IMR-90 (cell line): ENCODE data around the gene OSCP1. TPM values are rescaled to one million over a fixed set of nuclear protein-coding genes. Genes with fewer than 3 reads are reported as not detected.

Source experiments
- ATAC-seq: fragments of 200-7000 bp; cut with Tn5 transposase; 2 replicates; pipeline ENCODE4 v1.9.1; 2020; ENCODE audit warnings: low read depth, mild to moderate bottlenecking, moderate library complexity
- BruUV-seq: library from RNA; stranded (reverse); fragments of 400-500 nt; replicated peaks from 2 replicates; lab custom pipeline; 2021; lab: Mats Ljungman, UMichigan
- CTCF ChIA-PET: fragments of 300-600 bp; formaldehyde crosslinking; extraction: SDS; loops from one replicate; lab custom pipeline; 2021; ENCODE audit warnings: antibody characterized with exemption; lab: Yijun Ruan, JAX
- POLR2A ChIA-PET: fragments of 300-600 bp; sonication (Branson Sonifier 250); formaldehyde crosslinking; loops from one replicate; lab custom pipeline; 2022; ENCODE audit warnings: antibody characterized with exemption; ENCODE audit not compliant: unreplicated experiment; lab: Charles Lee
- DNase-seq: peaks from one replicate; pipeline ENCODE4 v3.0.0; 2013
- H2AFZ ChIP-seq: replicated peaks from 2 replicates; pipeline ENCODE3; 2013; ENCODE audit warnings: low read length, mild to moderate bottlenecking; ENCODE audit not compliant: poor library complexity
- H2AK5ac ChIP-seq: 2 replicates; pipeline ENCODE4 v1.6.1; 2013; ENCODE audit warnings: low read depth, low read length, inconsistent platforms
- H2AK9ac ChIP-seq: replicated peaks from 2 replicates; pipeline ENCODE3; 2013; ENCODE audit warnings: mild to moderate bottlenecking, low read depth, low read length, moderate library complexity; ENCODE audit not compliant: poor library complexity
- H2BK120ac ChIP-seq: 2 replicates; pipeline ENCODE4 v1.6.1; 2013; ENCODE audit warnings: low read depth, low read length, inconsistent platforms
- H2BK15ac ChIP-seq: 3 replicates; pipeline ENCODE4 v1.6.1; 2013; ENCODE audit warnings: low read depth, low read length, inconsistent platforms
- H2BK20ac ChIP-seq: 2 replicates; pipeline ENCODE4 v1.6.1; 2013; ENCODE audit warnings: low read depth, mild to moderate bottlenecking, inconsistent platforms, low read length, moderate library complexity
- H2BK5ac ChIP-seq: 2 replicates; pipeline ENCODE4 v1.6.1; 2013; ENCODE audit warnings: mild to moderate bottlenecking, low read depth, low read length, inconsistent platforms; ENCODE audit not compliant: poor library complexity, severe bottlenecking
- H3K14ac ChIP-seq: replicated peaks from 2 replicates; pipeline ENCODE4 v1.6.1; 2013; ENCODE audit warnings: low read depth, low read length, inconsistent platforms
- H3K18ac ChIP-seq: 2 replicates; pipeline ENCODE4 v1.6.1; 2013; ENCODE audit warnings: low read depth, low read length, control low read depth
- H3K23ac ChIP-seq: 2 replicates; pipeline ENCODE4 v1.6.1; 2013; ENCODE audit warnings: low read depth, low read length, inconsistent platforms
- H3K27ac ChIP-seq: 2 replicates; pipeline ENCODE4 v1.5.1; 2013; ENCODE audit warnings: mild to moderate bottlenecking, control low read depth, low read length; ENCODE audit not compliant: insufficient read depth
- H3K27me3 ChIP-seq: 2 replicates; pipeline ENCODE4 v1.6.1; 2013; ENCODE audit warnings: low read length; ENCODE audit not compliant: control insufficient read depth, insufficient read depth
- H3K36me3 ChIP-seq: 2 replicates; pipeline ENCODE4 v1.6.1; 2013; ENCODE audit warnings: low read length, mixed read lengths; ENCODE audit not compliant: control insufficient read depth, insufficient read depth
- H3K4ac ChIP-seq: 2 replicates; pipeline ENCODE4 v1.6.1; 2013; ENCODE audit warnings: low read depth, low read length, inconsistent platforms
- H3K4me1 ChIP-seq: 2 replicates; pipeline ENCODE4 v1.6.1; 2013; ENCODE audit warnings: low read length, mixed read lengths; ENCODE audit not compliant: control insufficient read depth, insufficient read depth
- H3K4me2 ChIP-seq: 2 replicates; pipeline ENCODE4 v1.6.1; 2013; ENCODE audit warnings: low read depth, mild to moderate bottlenecking, control low read depth, low read length, moderate library complexity
- H3K4me3 ChIP-seq: 2 replicates; pipeline ENCODE4 v1.5.1; 2013; ENCODE audit warnings: low read depth, mild to moderate bottlenecking, control low read depth, low read length, moderate library complexity; ENCODE audit not compliant: insufficient read depth
- H3K56ac ChIP-seq: 2 replicates; pipeline ENCODE4 v1.6.1; 2013; ENCODE audit warnings: low read length, inconsistent platforms; ENCODE audit not compliant: insufficient read depth; ENCODE audit errors: extremely low read depth
- H3K79me1 ChIP-seq, 2 experiments: 2 replicates each; pipeline ENCODE4 v1.6.1; 2013; ENCODE audit warnings: low read length in 2 of 2, inconsistent platforms in 1 of 2, low read depth in 1 of 2
- H3K9ac ChIP-seq: 2 replicates; pipeline ENCODE4 v1.6.1; 2013; ENCODE audit warnings: low read depth, low read length, control low read depth
- H3K9me1 ChIP-seq: 2 replicates; pipeline ENCODE4 v1.6.1; 2013; ENCODE audit warnings: low read length, inconsistent platforms; ENCODE audit not compliant: insufficient read depth
- H3K9me3 ChIP-seq: 2 replicates; pipeline ENCODE4 v1.6.1; 2013; ENCODE audit warnings: low read length; ENCODE audit not compliant: control insufficient read depth, insufficient read depth
- H4K20me1 ChIP-seq: 2 replicates; pipeline ENCODE4 v1.6.1; 2013; ENCODE audit warnings: low read length, inconsistent platforms; ENCODE audit not compliant: insufficient read depth
- H4K5ac ChIP-seq: 2 replicates; pipeline ENCODE4 v1.6.1; 2013; ENCODE audit warnings: mild to moderate bottlenecking, low read depth, low read length, control low read depth
- H4K8ac ChIP-seq, 2 experiments: 2 replicates each; pipeline ENCODE4 v1.6.1; 2013; ENCODE audit warnings: low read depth in 2 of 2, low read length in 2 of 2, control low read depth in 1 of 2, inconsistent platforms in 1 of 2
- H4K91ac ChIP-seq: 2 replicates; pipeline ENCODE4 v1.6.1; 2013; ENCODE audit warnings: low read depth, low read length, inconsistent platforms; ENCODE audit not compliant: insufficient read depth
- CHD1 ChIP-seq: IDR thresholded peaks from 2 replicates; pipeline ENCODE4 v1.6.1; 2012; ENCODE audit warnings: low read depth, low read length, improper control_type of control experiment
- CTCF ChIP-seq: conservative IDR thresholded peaks from 2 replicates; pipeline ENCODE4 v1.5.1; 2012; ENCODE audit warnings: mild to moderate bottlenecking, low read depth, low read length, improper control_type of control experiment
- MXI1 ChIP-seq: IDR thresholded peaks from 2 replicates; pipeline ENCODE4 v1.6.1; 2012; ENCODE audit warnings: low read depth, mild to moderate bottlenecking, low read length, moderate library complexity, borderline replicate concordance
- RFX5 ChIP-seq: IDR thresholded peaks from 2 replicates; pipeline ENCODE4 v1.8.0; 2012; ENCODE audit warnings: low read depth, mild to moderate bottlenecking, low read length, moderate library complexity
- WGBS, 2 experiments: methylation state at CpG; one replicate each; pipeline versions ENCODE4 v1.1.5 to v1.1.7; 2013; ENCODE audit warnings: missing lambda C conversion rate in 2 of 2; ENCODE audit not compliant: insufficient read length in 1 of 2; ENCODE audit errors: extremely low coverage in 2 of 2; 5-methylcytosine and 5-hydroxymethylcytosine counted together
- dilution Hi-C: fragments of 300-500 bp; cut with HindIII; formaldehyde crosslinking; loops from one replicate; pipeline ENCODE4 v1.14.3; 2018; ENCODE audit warnings: low sequenced_read_pairs; ENCODE audit not compliant: unreplicated experiment
- in situ Hi-C: fragments of 300-500 bp; cut with MboI; formaldehyde crosslinking; loops from 3 replicates; pipeline ENCODE4 v1.14.3; 2019; ENCODE audit warnings: low sequenced_read_pairs, inconsistent platforms, mixed read lengths
- intact Hi-C: fragments of 100-400 bp; cut with micrococcal nuclease; formaldehyde crosslinking; loops from 2 replicates; pipeline ENCODE4 v1.10.0; 2022
- polyA plus RNA-seq, 3 experiments: library from polyadenylated mRNA; depleted of rRNA; stranded (reverse); fragments of >200 nt; gene quantifications; 2 replicates each; pipeline ENCODE4 v1.2.3, GENCODE V29; 2012; ENCODE audit warnings: low replicate concordance in 1 of 3
- total RNA-seq: library from RNA; depleted of rRNA; stranded (reverse); fragments of >200 nt; gene quantifications from 2 replicates; pipeline ENCODE4 v1.2.3, GENCODE V29; 2012

Gene OSCP1
- total and polyA plus RNA-seq, 2 of the 4 experiments (the other 2 are of a cell fraction), result 7.8 to 11.8 TPM

- Histone ChIP-seq H3K79me1 (peaks cover 0 to 11% of the 10 kb centered on the region in 2 experiments; a peak in 2 of 4 replicates), H3K4me1 (peaks cover 2% of the 10 kb centered on the region; the same call in 1 of the 2 replicates), H3K18ac (peak overlapping the region; percentile 6; the same call in 1 of the 2 replicates), H3K4ac (peak overlapping the region; percentile 72), H4K20me1 (no peaks in the 10 kb centered on the region), H2BK5ac (peak overlapping the region; percentile 75), H3K4me2 (peak overlapping the region; percentile 79), H3K36me3 (peaks cover 10% of the 10 kb centered on the region), H3K27me3 (no peaks in the 10 kb centered on the region), H2BK20ac (no peak overlapping the region), H2AK5ac (peak overlapping the region; percentile 32), H4K5ac (peak overlapping the region; percentile 94), H3K4me3 (peak overlapping the region; percentile 66), H3K56ac (peak overlapping the region; percentile 83), H3K9ac (peak overlapping the region; percentile 74), H2BK15ac (0 out of 3 replicates have a peak overlapping the region, but pooled peaks have one; percentile 27), H3K23ac (peak overlapping the region; percentile 69), H3K27ac (peak overlapping the region; percentile 81), H4K91ac (peak overlapping the region; percentile 18), H3K9me1 (no peaks in the 10 kb centered on the region), H3K9me3 (no peaks in the 10 kb centered on the region), H4K8ac (peak overlapping the region; percentile 92 to 99), H2AFZ (peak overlapping the region; percentile 100), H2BK120ac (0 out of 2 replicates have a peak overlapping the region, but pooled peaks have one; percentile 8), H3K14ac (peak overlapping the region; percentile 45), H2AK9ac (peak overlapping the region; percentile 95)
- no peak for ATAC-seq
- intact Hi-C loops (no loop called here), in situ Hi-C loops (loop anchor here (25.0 kb wide), 1 partner anchor 1561 kb away; the partner anchor contains the start of genes FHL3 and UTP11), dilution Hi-C loops (no loop called here)
- TF ChIP-seq CHD1, result no peak
- no peak for TF ChIP-seq MXI1
- TF ChIP-seq CTCF, result no peak
- TF ChIP-seq RFX5, result no peak
- 29% methylated on average over 6 of the region's 18 CpGs; no CpG with 5 or more reads in 1 of the 2 experiments for WGBS, 2 experiments
- no peak for DNase-seq
- ChIA-PET CTCF (interaction anchor here (2.0 kb wide), 1 partner anchor 10 kb away, joined by 4 read pairs; no protein-coding TSS in a partner anchor), POLR2A (no interaction called here)
- BruUV-seq, result no TSS peak
These were observed 661 bp upstream of the OSCP1 start for GRCh38 chr1:36450919-36451305.
